ENCODE data around the gene SBK2.
A peak's percentile ranks its signal among the peaks of the same experiment; 100 is the strongest.

Gene SBK2

DNA sequence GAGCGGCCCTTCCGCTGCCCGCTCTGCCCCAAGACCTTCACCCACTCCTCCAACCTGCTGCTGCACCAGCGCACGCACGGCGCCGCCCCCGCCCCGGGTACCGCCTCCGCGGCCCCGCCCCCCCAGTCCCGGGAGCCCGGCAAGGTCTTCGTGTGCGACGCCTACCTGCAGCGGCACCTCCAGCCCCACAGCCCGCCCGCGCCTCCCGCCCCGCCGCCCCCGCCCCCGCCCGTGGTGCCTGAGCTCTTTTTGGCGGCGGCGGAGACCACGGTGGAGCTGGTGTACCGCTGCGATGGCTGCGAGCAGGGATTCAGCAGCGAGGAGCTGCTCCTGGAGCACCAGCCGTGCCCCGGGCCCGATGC, 55.2 kb downstream of the SBK2 start:
- Histone ChIP-seq H3K4me1 (ENCODE audit: insufficient read depth, poor library complexity, severe bottlenecking) (peaks cover 5% of the 10 kb centered on the region), H3K9me3 (ENCODE audit: severe bottlenecking) (no peaks in the 10 kb centered on the region), H3K36me3 (ENCODE audit: low read depth) (no peaks in the 10 kb centered on the region), H3K27me3 (ENCODE audit: insufficient read depth, poor library complexity, severe bottlenecking) (no peaks in the 10 kb centered on the region), H3K4me3 (ENCODE audit: severe bottlenecking) (no peak overlapping the region), H3K27ac (ENCODE audit: poor library complexity, severe bottlenecking) (no peak overlapping the region)
- TF ChIP-seq, protein P1, sequence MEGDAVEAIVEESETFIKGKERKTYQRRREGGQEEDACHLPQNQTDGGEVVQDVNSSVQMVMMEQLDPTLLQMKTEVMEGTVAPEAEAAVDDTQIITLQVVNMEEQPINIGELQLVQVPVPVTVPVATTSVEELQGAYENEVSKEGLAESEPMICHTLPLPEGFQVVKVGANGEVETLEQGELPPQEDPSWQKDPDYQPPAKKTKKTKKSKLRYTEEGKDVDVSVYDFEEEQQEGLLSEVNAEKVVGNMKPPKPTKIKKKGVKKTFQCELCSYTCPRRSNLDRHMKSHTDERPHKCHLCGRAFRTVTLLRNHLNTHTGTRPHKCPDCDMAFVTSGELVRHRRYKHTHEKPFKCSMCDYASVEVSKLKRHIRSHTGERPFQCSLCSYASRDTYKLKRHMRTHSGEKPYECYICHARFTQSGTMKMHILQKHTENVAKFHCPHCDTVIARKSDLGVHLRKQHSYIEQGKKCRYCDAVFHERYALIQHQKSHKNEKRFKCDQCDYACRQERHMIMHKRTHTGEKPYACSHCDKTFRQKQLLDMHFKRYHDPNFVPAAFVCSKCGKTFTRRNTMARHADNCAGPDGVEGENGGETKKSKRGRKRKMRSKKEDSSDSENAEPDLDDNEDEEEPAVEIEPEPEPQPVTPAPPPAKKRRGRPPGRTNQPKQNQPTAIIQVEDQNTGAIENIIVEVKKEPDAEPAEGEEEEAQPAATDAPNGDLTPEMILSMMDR (IDR thresholded peaks at IDR 0.05; ENCODE audit: poor library complexity, severe bottlenecking), result no peak
- ATAC-seq (ENCODE audit: low read depth), result no peak
- no peak for DNase-seq (ENCODE audit: low spot score)

DNA sequence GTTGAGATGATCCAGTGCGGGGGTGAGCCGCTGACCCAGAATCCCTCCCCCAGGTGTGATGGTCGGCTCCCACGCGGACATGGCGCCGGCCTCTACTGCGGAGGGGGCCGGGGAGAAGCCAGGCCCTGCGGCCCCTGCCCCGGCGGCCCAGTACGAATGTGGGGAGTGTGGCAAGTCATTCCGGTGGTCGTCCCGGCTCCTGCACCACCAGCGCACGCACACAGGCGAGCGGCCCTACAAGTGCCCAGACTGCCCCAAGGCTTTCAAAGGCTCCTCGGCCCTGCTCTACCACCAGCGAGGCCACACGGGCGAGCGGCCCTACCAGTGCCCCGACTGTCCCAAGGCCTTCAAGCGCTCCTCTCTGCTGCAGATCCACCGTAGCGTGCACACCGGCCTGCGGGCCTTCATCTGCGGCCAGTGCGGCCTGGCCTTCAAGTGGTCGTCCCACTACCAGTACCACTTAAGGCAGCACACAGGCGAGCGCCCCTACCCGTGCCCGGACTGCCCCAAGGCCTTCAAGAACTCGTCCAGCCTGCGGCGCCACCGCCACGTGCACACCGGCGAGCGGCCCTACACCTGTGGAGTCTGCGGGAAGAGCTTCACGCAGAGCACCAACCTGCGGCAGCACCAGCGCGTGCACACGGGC, 55.7 kb downstream of the SBK2 start:
- TF ChIP-seq, protein P1 (IDR thresholded peaks at IDR 0.05; ENCODE audit: poor library complexity, severe bottlenecking), result no peak
- H3K9me3 ChIP-seq (ENCODE audit: severe bottlenecking), result no peaks in the 10 kb centered on the region
- no peak overlapping the region for H3K27ac ChIP-seq (ENCODE audit: poor library complexity, severe bottlenecking)
- DNase-seq (ENCODE audit: low spot score) (peak; percentile 57), ATAC-seq (ENCODE audit: low read depth) (no peak)
- H3K36me3 ChIP-seq (ENCODE audit: low read depth), result no peaks in the 10 kb centered on the region
- H3K4me1 ChIP-seq (ENCODE audit: insufficient read depth, poor library complexity, severe bottlenecking), result peaks cover 5% of the 10 kb centered on the region
- no peak overlapping the region for H3K4me3 ChIP-seq (ENCODE audit: severe bottlenecking)
- H3K27me3 ChIP-seq (ENCODE audit: insufficient read depth, poor library complexity, severe bottlenecking), result no peaks in the 10 kb centered on the region

DNA sequence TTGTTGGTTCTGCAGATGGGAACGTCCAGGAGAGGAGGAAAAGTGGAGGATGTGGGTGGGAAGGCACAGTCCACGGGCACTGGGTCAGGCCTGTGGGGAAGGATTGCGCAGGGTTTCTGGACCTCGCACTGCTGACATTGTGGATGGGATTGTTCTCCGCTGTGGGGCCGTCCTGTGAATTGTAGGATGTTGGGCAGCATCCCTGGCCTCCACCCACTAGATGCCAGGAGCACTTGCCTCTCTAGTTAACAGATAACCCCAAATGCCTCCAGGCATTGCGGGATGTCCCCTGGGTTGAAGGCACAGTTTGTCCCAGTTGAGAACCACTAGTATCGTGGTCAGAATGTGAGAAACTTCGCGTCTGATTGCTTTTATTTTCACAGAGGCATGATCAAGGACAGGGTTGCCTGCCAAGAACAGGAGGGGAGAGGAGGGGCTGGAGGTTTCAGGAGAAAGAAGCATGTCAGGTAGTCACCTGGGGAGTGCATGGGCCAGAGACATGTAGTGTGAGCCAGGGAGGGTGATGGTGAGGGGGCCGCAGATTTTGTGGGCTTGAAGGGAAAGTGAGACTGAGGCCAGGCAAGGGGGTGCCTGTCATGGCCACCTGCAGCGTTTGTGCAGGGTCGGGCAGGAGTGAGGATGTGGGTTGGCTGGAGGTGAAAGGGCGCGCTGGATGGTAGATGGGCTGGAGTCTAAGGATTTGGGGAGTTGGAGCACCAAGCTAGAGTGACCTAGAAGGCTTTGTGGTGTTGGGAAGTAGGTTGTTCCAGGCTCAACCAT, 57.3 kb downstream of the SBK2 start:
- TF ChIP-seq, protein P1 (IDR thresholded peaks at IDR 0.05; ENCODE audit: poor library complexity, severe bottlenecking), result no peak
- Histone ChIP-seq H3K4me3 (ENCODE audit: severe bottlenecking) (no peak overlapping the region), H3K9me3 (ENCODE audit: severe bottlenecking) (no peaks in the 10 kb centered on the region), H3K27me3 (ENCODE audit: insufficient read depth, poor library complexity, severe bottlenecking) (no peaks in the 10 kb centered on the region), H3K36me3 (ENCODE audit: low read depth) (no peaks in the 10 kb centered on the region), H3K27ac (ENCODE audit: poor library complexity, severe bottlenecking) (no peak overlapping the region), H3K4me1 (ENCODE audit: insufficient read depth, poor library complexity, severe bottlenecking) (peaks cover 9% of the 10 kb centered on the region)
- no peak for DNase-seq (ENCODE audit: low spot score)
- ATAC-seq (ENCODE audit: low read depth), result no peak

DNA sequence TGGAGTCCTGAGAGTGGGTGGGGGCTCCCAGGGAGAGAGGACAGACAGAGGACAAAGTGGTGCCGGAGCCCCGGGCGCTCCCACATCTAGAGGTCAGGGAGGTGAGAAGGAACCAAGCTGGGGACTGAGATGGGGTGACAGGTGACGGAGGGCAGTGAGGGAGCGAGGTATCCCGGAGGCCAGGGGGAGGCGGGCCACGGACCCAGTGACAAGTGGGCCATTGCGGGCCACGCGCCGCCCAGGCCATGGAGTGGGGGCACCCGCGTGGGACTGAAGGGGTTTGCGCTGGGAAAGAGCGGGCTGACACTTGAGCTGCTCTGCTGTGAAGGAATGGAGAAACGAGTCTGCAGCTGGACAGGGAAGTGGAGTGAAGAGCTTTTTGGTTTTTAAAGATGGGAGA, 57.9 kb downstream of the SBK2 start:
- no peak for DNase-seq (ENCODE audit: low spot score)
- H3K27ac ChIP-seq (ENCODE audit: poor library complexity, severe bottlenecking), result no peak overlapping the region
- ATAC-seq (ENCODE audit: low read depth), result no peak
- H3K4me1 ChIP-seq (ENCODE audit: insufficient read depth, poor library complexity, severe bottlenecking), result peaks cover 9% of the 10 kb centered on the region
- H3K36me3 ChIP-seq (ENCODE audit: low read depth), result no peaks in the 10 kb centered on the region
- no peaks in the 10 kb centered on the region for H3K9me3 ChIP-seq (ENCODE audit: severe bottlenecking)
- H3K27me3 ChIP-seq (ENCODE audit: insufficient read depth, poor library complexity, severe bottlenecking), result no peaks in the 10 kb centered on the region
- TF ChIP-seq, protein P1 (IDR thresholded peaks at IDR 0.05; ENCODE audit: poor library complexity, severe bottlenecking), result no peak
- no peak overlapping the region for H3K4me3 ChIP-seq (ENCODE audit: severe bottlenecking)

All from RWPE2 (cell line).